Measurements from ENCODE around the gene SLC28A3. TPM values are rescaled to one million over a fixed set of nuclear protein-coding genes. Genes with fewer than 3 reads are reported as not detected.

SLC28A3 gene
- total RNA-seq, 2 experiments from 2014 or later, result not detected

DNA sequence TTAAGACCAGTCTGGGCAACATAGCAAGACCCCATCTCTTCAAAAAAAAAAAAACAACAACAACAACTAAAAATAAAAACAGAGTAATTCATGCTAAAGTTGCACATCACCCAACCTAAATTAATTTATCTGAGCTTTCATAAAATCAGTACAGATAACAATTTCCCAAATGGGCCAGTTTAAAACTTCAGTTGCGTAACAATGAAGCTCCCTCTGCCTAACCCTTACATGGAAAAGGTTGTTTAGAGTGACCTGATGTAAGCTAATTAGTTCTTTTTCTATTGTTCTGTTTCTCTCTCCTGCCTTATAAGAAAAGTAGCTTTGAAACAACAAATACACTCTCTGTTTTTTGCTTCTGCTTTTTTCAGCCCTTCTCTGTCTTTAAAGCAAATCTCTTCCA, 46.2 kb upstream of the SLC28A3 start:
- H3K27me3 Mint-ChIP-seq, result peaks cover 12% of the 10 kb centered on the region
- ChIA-PET CTCF (no interaction called here), POLR2A (no interaction called here)

DNA sequence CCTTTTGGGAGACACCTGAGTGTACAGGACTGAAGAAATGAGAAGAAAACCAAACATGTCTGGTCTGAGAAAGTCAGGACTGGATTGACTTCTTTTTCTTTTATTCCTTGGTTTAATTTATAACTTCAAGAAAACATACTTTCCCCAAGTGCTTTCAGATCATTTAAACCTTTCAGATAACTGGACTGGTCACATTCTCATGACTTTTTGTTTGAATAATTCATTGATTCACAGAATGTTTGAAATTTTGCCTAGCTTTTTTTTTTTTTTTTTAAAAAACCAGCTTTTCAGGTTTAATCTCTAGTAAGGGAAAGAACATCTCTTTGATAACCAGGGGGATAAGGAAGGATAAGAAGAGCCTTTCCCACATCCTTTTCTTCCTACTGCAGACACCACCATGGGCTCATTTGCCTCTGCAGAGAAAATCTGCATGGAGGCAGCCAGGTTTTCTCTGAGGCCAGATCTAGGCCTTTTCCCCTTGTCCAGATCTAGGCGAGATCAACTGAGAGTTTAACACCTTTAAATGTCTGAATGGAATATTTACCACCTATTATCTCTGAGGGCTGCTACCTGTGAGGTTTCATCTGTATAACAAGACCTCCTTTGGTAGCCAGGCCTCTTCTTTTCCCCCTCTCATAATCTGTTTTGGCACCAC, 45.0 kb upstream of the SLC28A3 start:
- no peak overlapping the region for H3K4me3 Mint-ChIP-seq
- DNase-seq (no peak), ATAC-seq (ENCODE audit: poor library complexity) (no peak)
- intact Hi-C loops (cut with DNase I, micrococcal nuclease), result no loop called here
- H3K27ac ChIP-seq (ENCODE audit: low read depth in 1 of 2, low read length in 2 of 2), result no peak overlapping the region
- H3K27ac Mint-ChIP-seq, result no peak overlapping the region
- H3K4me1 ChIP-seq (ENCODE audit: insufficient read depth, low read length), result no peaks in the 10 kb centered on the region
- H3K27me3 ChIP-seq (ENCODE audit: control insufficient read depth in 1 of 2, insufficient read depth in 2 of 2, low read length in 2 of 2), result peaks cover 2 to 3% of the 10 kb centered on the region in 2 experiments
- POLR2A ChIA-PET, result no interaction called here
- H3K36me3 Mint-ChIP-seq (ENCODE audit: low read depth), result no peaks in the 10 kb centered on the region
- H3K4me1 Mint-ChIP-seq (ENCODE audit: low read depth), result no peaks in the 10 kb centered on the region
- CTCF ChIA-PET, result no interaction called here
- H3K4me3 ChIP-seq (ENCODE audit: low read length), result no peak overlapping the region
- TF ChIP-seq, protein P1, sequence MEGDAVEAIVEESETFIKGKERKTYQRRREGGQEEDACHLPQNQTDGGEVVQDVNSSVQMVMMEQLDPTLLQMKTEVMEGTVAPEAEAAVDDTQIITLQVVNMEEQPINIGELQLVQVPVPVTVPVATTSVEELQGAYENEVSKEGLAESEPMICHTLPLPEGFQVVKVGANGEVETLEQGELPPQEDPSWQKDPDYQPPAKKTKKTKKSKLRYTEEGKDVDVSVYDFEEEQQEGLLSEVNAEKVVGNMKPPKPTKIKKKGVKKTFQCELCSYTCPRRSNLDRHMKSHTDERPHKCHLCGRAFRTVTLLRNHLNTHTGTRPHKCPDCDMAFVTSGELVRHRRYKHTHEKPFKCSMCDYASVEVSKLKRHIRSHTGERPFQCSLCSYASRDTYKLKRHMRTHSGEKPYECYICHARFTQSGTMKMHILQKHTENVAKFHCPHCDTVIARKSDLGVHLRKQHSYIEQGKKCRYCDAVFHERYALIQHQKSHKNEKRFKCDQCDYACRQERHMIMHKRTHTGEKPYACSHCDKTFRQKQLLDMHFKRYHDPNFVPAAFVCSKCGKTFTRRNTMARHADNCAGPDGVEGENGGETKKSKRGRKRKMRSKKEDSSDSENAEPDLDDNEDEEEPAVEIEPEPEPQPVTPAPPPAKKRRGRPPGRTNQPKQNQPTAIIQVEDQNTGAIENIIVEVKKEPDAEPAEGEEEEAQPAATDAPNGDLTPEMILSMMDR (IDR thresholded peaks at IDR 0.05), result no peak
- H3K27me3 Mint-ChIP-seq, result peaks cover 19% of the 10 kb centered on the region
- no peaks in the 10 kb centered on the region for H3K9me3 ChIP-seq (ENCODE audit: control insufficient read depth in 1 of 2, insufficient read depth in 1 of 2, low read length in 2 of 2)
- no peaks in the 10 kb centered on the region for H3K9me3 Mint-ChIP-seq
- no peaks in the 10 kb centered on the region for H3K36me3 ChIP-seq (ENCODE audit: insufficient read depth, low read length)

More for the DNA sequence above, 46.2 kb upstream of the SLC28A3 start:
- no peaks in the 10 kb centered on the region for H3K9me3 ChIP-seq (ENCODE audit: control insufficient read depth in 1 of 2, insufficient read depth in 1 of 2, low read length in 2 of 2)
- no peak overlapping the region for H3K27ac ChIP-seq (ENCODE audit: low read depth in 1 of 2, low read length in 2 of 2)
- no peaks in the 10 kb centered on the region for H3K36me3 Mint-ChIP-seq (ENCODE audit: low read depth)
- no peaks in the 10 kb centered on the region for H3K36me3 ChIP-seq (ENCODE audit: insufficient read depth, low read length)
- intact Hi-C loops (cut with DNase I, micrococcal nuclease), result no loop called here
- no peak for DNase-seq
- no peak overlapping the region for H3K27ac Mint-ChIP-seq
- no peaks in the 10 kb centered on the region for H3K4me1 Mint-ChIP-seq (ENCODE audit: low read depth)
- H3K9me3 Mint-ChIP-seq, result no peaks in the 10 kb centered on the region
- H3K4me3 Mint-ChIP-seq, result no peak overlapping the region
- H3K27me3 ChIP-seq (ENCODE audit: control insufficient read depth in 1 of 2, insufficient read depth in 2 of 2, low read length in 2 of 2), result peaks cover 0 to 2% of the 10 kb centered on the region in 2 experiments
- TF ChIP-seq, protein P1 (IDR thresholded peaks at IDR 0.05), result no peak
- H3K4me3 ChIP-seq (ENCODE audit: low read length), result no peak overlapping the region
- ATAC-seq (ENCODE audit: poor library complexity), result no peak
- no peaks in the 10 kb centered on the region for H3K4me1 ChIP-seq (ENCODE audit: insufficient read depth, low read length)

DNA sequence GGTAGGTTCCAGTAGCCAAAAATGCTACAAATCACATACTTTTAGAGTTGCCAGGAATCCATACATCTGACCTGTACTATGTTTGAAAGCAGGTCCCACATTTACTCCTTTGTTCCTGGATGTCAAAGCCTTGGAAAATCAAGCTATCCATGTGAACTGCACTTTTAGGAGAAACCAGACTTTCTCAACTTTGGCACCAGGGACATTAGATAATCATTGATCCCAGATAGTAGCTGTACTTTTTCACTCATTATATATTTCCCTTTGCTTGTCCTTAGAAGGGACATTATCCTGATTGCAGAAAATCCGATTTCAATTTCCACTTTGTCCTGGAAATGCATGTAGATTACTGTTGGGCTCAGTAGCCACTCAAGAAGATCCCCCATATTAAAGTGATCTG, 44.1 kb upstream of the SLC28A3 start:
- intact Hi-C loops (cut with DNase I, micrococcal nuclease), result no loop called here
- H3K4me3 Mint-ChIP-seq, result no peak overlapping the region

More for the DNA sequence above, 44.1 kb upstream of the SLC28A3 start:
- Histone ChIP-seq H3K36me3 (ENCODE audit: insufficient read depth, low read length) (no peaks in the 10 kb centered on the region), H3K9me3 (ENCODE audit: control insufficient read depth in 1 of 2, insufficient read depth in 1 of 2, low read length in 2 of 2) (no peaks in the 10 kb centered on the region), H3K27ac (ENCODE audit: low read depth in 1 of 2, low read length in 2 of 2) (no peak overlapping the region), H3K4me1 (ENCODE audit: insufficient read depth, low read length) (no peaks in the 10 kb centered on the region), H3K4me3 (ENCODE audit: low read length) (no peak overlapping the region), H3K27me3 (ENCODE audit: control insufficient read depth in 1 of 2, insufficient read depth in 2 of 2, low read length in 2 of 2) (peaks cover 2 to 3% of the 10 kb centered on the region in 2 experiments)
- peaks cover 19% of the 10 kb centered on the region for H3K27me3 Mint-ChIP-seq
- no peak for ATAC-seq (ENCODE audit: poor library complexity)
- no peaks in the 10 kb centered on the region for H3K36me3 Mint-ChIP-seq (ENCODE audit: low read depth)
- POLR2A ChIA-PET, result no interaction called here
- CTCF ChIA-PET, result interaction anchor here (0.6 kb wide), 1 partner anchor 452 kb away, joined by 4 read pairs; no protein-coding TSS in a partner anchor
- no peaks in the 10 kb centered on the region for H3K9me3 Mint-ChIP-seq
- H3K4me1 Mint-ChIP-seq (ENCODE audit: low read depth), result no peaks in the 10 kb centered on the region
- no peak for DNase-seq
- H3K27ac Mint-ChIP-seq, result no peak overlapping the region
- TF ChIP-seq, protein P1 (IDR thresholded peaks at IDR 0.05), result no peak

All from CD4-positive, alpha-beta T cell (primary cell).